22Rv1 (cell line): Measurements from ENCODE around the gene HTATSF1.

Experiments
- CTCF ChIP-seq: fragments of 450-650 bp; IDR thresholded peaks from 2 replicates; pipeline ENCODE4 v1.5.1; 2017; ENCODE audit warnings: mild to moderate bottlenecking
- ZFX ChIP-seq: fragments of 450-650 bp; IDR thresholded peaks from 2 replicates; pipeline ENCODE4 v1.6.1; 2017; ENCODE audit warnings: antibody characterized with exemption, borderline replicate concordance

GRCh38 chrX:136467303-136467702 lies 30.1 kb upstream of the HTATSF1 start:
- TF ChIP-seq CTCF (no peak), ZFX (no peak)
